HG02973 (cell line): ENCODE measurements around the gene ARID5B.

Source experiments
- ATAC-seq: cut with Tn5 transposase; IDR thresholded peaks from one replicate; pipeline ENCODE4 v1.9.1; 2021; ENCODE audit warnings: moderate library complexity; ENCODE audit not compliant: unreplicated experiment

ARID5B gene

GRCh38 chr10:61933859-61934555 is 32.5 kb downstream of the ARID5B start:
- no peak for ATAC-seq

- no peak for ATAC-seq
Measured at GRCh38 chr10:61935077-61935476, 33.6 kb downstream of the ARID5B start.

GRCh38 chr10:61936770-61937169 is 35.3 kb downstream of the ARID5B start:
- no peak for ATAC-seq

GRCh38 chr10:61937631-61938351 is 36.3 kb downstream of the ARID5B start:
- ATAC-seq, result no peak

GRCh38 chr10:61939902-61940301 is 38.4 kb downstream of the ARID5B start:
- no peak for ATAC-seq

GRCh38 chr10:61941202-61941681 is 39.7 kb downstream of the ARID5B start:
- no peak for ATAC-seq

- no peak for ATAC-seq
Measured at GRCh38 chr10:61942604-61943461, 41.3 kb downstream of the ARID5B start.

- peak; percentile 49 for ATAC-seq
Measured at GRCh38 chr10:61943674-61944378, 42.3 kb downstream of the ARID5B start.

- ATAC-seq, result no peak
Measured at GRCh38 chr10:61944410-61945147, 43.1 kb downstream of the ARID5B start.

- ATAC-seq, result no peak
Measured at GRCh38 chr10:61949687-61950086, 48.2 kb downstream of the ARID5B start.

- ATAC-seq, result no peak
Measured at GRCh38 chr10:61950449-61951143, 49.1 kb downstream of the ARID5B start.

- ATAC-seq, result no peak
Measured at GRCh38 chr10:61951144-61951483, 49.6 kb downstream of the ARID5B start.

GRCh38 chr10:61952028-61952674 is 50.7 kb downstream of the ARID5B start:
- no peak for ATAC-seq

GRCh38 chr10:61953183-61953582 is 51.7 kb downstream of the ARID5B start:
- ATAC-seq, result no peak

- no peak for ATAC-seq
Measured at GRCh38 chr10:61957806-61958205, 56.3 kb downstream of the ARID5B start.

GRCh38 chr10:61958311-61958710 is 56.8 kb downstream of the ARID5B start:
- no peak for ATAC-seq

- no peak for ATAC-seq
Measured at GRCh38 chr10:61958805-61959204, 57.3 kb downstream of the ARID5B start.

GRCh38 chr10:61959814-61960213 is 58.3 kb downstream of the ARID5B start:
- no peak for ATAC-seq
